SK-N-MC (cell line): ENCODE results near the gene NTRK1.

Experiments
- DNase-seq: peaks from one replicate; pipeline ENCODE4 v3.0.0-alpha.2; 2011; ENCODE audit warnings: low read depth, low spot score
- H3K27ac ChIP-seq: fragments of 200-600 bp; sonication (generic); 2 replicates; pipeline ENCODE4 v1.5.1; 2016; ENCODE audit warnings: mixed run types
- H3K36me3 ChIP-seq: fragments of 200-600 bp; sonication (generic); 2 replicates; pipeline ENCODE4 v1.6.1; 2017; ENCODE audit warnings: antibody characterized with exemption, low read length, mixed read lengths; ENCODE audit not compliant: insufficient read depth
- H3K4me3 ChIP-seq: fragments of 200-600 bp; sonication (generic); 2 replicates; pipeline ENCODE4 v1.5.1; 2016
- H3K9ac ChIP-seq: fragments of 200-600 bp; sonication (generic); 2 replicates; pipeline ENCODE4 v1.8.0; 2017; ENCODE audit warnings: mixed run types, mixed read lengths; ENCODE audit not compliant: insufficient read length
- H3K9me3 ChIP-seq: fragments of 200-600 bp; sonication (generic); 2 replicates; pipeline ENCODE4 v1.6.1; 2017; ENCODE audit warnings: low read depth, mild to moderate bottlenecking, antibody characterized with exemption, low read length, moderate library complexity, mixed read lengths
- EZH2 ChIP-seq: fragments of 200-600 bp; sonication (generic); IDR thresholded peaks from one replicate; pipeline ENCODE4 v1.6.1; 2017; ENCODE audit warnings: antibody characterized with exemption
- FOXP2 ChIP-seq: optimal IDR thresholded peaks from 2 replicates; pipeline ENCODE3; 2011; ENCODE audit warnings: mild to moderate bottlenecking, moderate library complexity; ENCODE audit not compliant: insufficient read depth; ENCODE audit errors: extremely low read length, control extremely low read depth
- POLR2AphosphoS5 ChIP-seq: IDR thresholded peaks from 2 replicates; pipeline ENCODE4 v1.6.1; 2012; ENCODE audit warnings: mild to moderate bottlenecking, low read depth, low read length, borderline replicate concordance

NTRK1 gene

DNA sequence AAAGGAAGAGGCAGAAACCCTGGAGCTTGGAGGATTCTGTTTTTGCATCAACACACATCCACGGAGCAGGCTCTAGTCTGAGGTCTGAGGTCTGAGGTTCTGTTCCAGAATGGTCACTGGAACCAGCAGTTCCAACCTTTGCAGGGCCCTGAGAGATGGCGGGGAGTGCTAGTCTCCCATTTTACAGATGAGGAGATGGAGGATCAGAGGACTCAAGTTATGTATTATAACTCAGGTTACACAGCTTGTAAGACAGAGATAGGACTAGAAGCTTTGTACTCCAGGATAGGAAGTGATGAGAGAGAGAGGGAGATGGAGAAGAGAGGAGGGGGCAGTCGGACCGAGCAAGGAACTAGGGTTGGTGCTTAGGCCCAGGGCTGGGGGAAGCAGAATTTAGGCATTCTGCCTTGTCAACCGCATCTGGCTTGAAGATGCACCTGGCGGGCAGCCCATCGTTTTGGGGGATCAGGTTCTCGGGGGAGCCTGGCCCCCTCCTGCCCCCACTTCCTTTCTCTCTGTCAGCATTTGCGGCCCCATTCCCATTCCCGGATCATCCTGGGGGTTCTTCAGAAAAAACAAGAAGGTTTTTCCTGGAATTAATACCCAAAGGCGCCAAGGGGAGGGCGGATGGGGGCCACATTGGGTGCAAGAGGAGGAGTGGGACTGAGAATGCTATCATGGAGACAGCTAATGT is 38.5 kb downstream of the NTRK1 start:
- DNase-seq = no peak
- Histone ChIP-seq H3K4me3 (no peak overlapping the region), H3K9me3 (no peaks in the 10 kb centered on the region), H3K27ac (no peak overlapping the region), H3K9ac (no peak overlapping the region), H3K36me3 (no peaks in the 10 kb centered on the region)
- no peak for TF ChIP-seq POLR2AphosphoS5

- H3K4me3 ChIP-seq = no peak overlapping the region
- H3K9ac ChIP-seq = no peak overlapping the region
- no peaks in the 10 kb centered on the region for H3K36me3 ChIP-seq
- DNase-seq = no peak
- H3K27ac ChIP-seq = no peak overlapping the region
- TF ChIP-seq EZH2 = no peak
- no peak for TF ChIP-seq POLR2AphosphoS5
- TF ChIP-seq FOXP2 = no peak
- no peaks in the 10 kb centered on the region for H3K9me3 ChIP-seq
Observed at GRCh38 chr1:156899956-156900718, 39.5 kb downstream of the NTRK1 start.

GRCh38 chr1:156900896-156901589 is 40.4 kb downstream of the NTRK1 start:
- Histone ChIP-seq H3K27ac (no peak overlapping the region), H3K9ac (no peak overlapping the region), H3K9me3 (no peaks in the 10 kb centered on the region), H3K4me3 (no peak overlapping the region), H3K36me3 (no peaks in the 10 kb centered on the region)
- TF ChIP-seq EZH2 (no peak), FOXP2 (no peak), POLR2AphosphoS5 (no peak)
- no peak for DNase-seq

DNA sequence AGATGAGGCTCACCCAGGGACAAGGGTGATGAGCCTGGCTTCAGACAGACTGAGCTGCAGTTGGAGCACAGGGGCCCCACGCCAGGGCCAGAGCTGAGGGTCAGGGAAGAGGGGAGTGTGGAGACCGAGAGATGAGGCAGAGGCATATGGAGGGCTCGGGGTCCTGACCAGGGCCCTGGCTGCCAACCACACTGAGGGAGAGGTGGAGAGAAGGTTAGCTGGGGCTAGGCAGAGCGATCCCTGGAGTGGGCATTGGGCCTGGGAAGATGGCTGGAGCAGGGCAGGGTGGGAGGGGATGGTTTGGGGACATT is 40.9 kb downstream of the NTRK1 start:
- TF ChIP-seq EZH2 = no peak
- TF ChIP-seq POLR2AphosphoS5 = no peak
- TF ChIP-seq FOXP2 = no peak
- Histone ChIP-seq H3K36me3 (no peaks in the 10 kb centered on the region), H3K4me3 (no peak overlapping the region), H3K27ac (no peak overlapping the region), H3K9ac (no peak overlapping the region), H3K9me3 (no peaks in the 10 kb centered on the region)
- no peak for DNase-seq

GRCh38 chr1:156901966-156902915 is 41.6 kb downstream of the NTRK1 start:
- Histone ChIP-seq H3K9me3 (no peaks in the 10 kb centered on the region), H3K36me3 (no peaks in the 10 kb centered on the region), H3K4me3 (no peak overlapping the region), H3K9ac (no peak overlapping the region), H3K27ac (no peak overlapping the region)
- DNase-seq = no peak
- TF ChIP-seq EZH2 = no peak
- no peak for TF ChIP-seq POLR2AphosphoS5
- TF ChIP-seq FOXP2 = no peak

DNA sequence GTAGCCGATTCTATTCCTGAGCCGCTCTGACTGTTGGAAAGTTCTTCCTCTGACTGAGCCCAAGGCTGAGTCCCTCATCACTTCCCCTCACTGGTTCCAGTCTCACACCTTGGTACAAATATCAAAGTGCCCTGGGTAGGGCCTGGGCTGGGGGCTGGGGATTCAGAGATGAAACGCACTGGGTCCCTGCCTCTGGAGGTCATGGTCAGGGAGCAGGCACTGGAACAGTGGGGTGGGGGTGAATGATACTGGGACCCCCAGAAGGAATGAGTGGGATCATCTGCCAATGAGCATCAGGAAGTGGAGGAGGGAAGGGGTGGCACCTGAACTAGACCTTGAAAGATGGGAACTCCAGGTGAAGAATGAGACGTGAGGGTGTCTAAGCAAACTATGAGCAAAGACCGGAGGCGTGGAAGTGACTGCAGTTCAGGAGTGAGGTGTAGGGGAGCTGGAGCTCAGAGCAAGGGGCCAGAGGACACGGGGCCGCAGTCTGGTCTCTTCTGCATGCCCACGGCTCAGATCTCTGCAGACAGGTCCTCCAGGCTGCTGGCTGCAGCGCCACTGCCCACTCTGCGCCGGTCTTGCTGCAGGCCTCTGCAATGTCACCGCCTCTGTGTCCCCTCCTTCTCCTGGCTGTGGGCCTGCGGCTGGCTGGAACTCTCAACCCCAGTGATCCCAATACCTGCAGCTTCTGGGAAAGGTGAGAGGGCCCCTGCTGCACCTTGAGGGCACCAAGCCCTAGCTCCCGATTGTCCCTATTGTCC is 42.8 kb downstream of the NTRK1 start:
- Histone ChIP-seq H3K9ac (no peak overlapping the region), H3K4me3 (no peak overlapping the region), H3K27ac (no peak overlapping the region), H3K36me3 (no peaks in the 10 kb centered on the region), H3K9me3 (no peaks in the 10 kb centered on the region)
- no peak for TF ChIP-seq EZH2
- no peak for DNase-seq

DNA sequence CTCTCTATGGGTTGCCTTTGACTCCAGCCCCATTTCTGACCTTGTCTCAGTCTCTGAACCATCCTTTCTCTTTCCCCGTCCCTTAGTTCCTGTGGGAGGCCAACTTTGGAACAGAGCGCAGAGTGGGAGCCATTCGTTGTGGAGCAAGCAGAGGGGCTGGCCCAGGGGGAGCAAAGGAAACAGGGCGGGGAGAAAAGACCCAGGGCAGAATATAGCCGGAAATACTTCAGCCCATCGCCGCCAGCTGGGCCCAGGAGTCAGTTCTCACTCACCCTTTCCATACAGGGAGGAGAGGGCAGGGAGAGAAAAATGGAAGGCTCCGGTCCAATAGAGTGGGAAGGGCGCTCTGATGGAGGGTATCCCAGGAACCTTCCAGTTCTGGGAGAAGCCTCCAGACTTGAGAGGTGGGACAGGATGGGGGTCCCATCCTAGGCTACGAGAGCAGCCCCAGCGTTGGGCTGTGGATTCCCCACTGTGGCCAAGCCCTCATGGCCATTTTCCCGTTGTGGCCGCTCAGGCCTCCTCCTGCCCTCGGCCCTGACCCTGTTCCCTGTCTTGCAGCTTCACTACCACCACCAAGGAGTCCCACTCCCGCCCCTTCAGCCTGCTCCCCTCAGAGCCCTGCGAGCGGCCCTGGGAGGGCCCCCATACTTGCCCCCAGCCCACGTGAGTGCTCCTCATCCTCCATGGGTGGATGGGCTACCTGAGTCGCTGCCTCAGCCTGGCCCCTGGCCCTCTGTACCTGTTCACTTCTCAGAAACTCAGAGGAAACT is 43.7 kb downstream of the NTRK1 start:
- no peaks in the 10 kb centered on the region for H3K36me3 ChIP-seq
- no peak for DNase-seq
- H3K9ac ChIP-seq = no peak overlapping the region
- no peaks in the 10 kb centered on the region for H3K9me3 ChIP-seq
- H3K27ac ChIP-seq = no peak overlapping the region
- no peak overlapping the region for H3K4me3 ChIP-seq
- TF ChIP-seq POLR2AphosphoS5 = no peak
- TF ChIP-seq FOXP2 = no peak
- no peak for TF ChIP-seq EZH2
